ENCODE measurements around the gene DGKG. TPM values are rescaled to one million over a fixed set of nuclear protein-coding genes. Genes with fewer than 3 reads are reported as not detected.

DGKG gene
- 0.71 and 0.78 TPM in 2 replicates for total RNA-seq

DNA sequence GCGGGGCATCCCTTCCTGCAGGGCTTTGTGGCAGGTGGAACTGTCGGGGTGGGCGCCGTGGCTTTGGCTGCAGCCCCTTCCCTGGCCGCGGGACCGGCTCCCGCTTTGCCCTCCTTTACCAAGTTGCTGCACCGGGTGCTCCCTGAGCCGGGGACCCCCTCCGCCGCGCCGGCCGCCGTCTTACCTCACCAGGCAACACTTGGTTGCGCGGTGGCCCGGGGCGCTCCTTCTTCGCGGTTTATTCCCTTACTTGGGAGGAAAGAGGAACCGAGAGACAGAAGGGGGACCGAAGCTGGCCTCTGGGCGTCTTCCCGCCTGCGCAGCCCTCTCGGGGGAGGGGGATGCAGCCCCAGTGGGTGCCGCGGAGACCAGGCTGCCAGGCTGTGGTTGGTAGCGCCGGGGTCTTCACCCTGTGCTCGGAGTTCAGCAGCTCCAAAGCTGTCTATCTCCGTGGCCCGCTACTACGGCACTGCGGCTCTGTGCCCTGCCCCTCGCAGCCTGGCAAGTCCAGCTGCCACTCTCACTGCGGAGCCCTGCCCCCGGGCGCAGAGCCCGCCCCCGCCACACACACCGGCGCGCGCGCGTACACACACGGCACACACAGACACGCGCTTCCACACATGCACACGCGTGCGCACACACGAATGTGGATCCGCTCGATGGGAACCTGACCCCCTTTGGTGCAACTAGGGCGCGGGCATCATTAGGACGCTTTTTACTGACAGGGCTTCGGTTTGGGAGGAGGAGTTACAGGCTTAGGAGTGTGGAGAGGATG, at the start of gene DGKG:
Gene DGKG, minus strand, starts transcription at position 473 of the 775 bp plus-strand sequence. CDS start 41,775 bp downstream, outside the sequence.
- intact Hi-C loops (cut with micrococcal nuclease) = loop anchor here (5.0 kb wide), 1 partner anchor 180 kb away; the partner anchor contains the start of gene CRYGS

DNA sequence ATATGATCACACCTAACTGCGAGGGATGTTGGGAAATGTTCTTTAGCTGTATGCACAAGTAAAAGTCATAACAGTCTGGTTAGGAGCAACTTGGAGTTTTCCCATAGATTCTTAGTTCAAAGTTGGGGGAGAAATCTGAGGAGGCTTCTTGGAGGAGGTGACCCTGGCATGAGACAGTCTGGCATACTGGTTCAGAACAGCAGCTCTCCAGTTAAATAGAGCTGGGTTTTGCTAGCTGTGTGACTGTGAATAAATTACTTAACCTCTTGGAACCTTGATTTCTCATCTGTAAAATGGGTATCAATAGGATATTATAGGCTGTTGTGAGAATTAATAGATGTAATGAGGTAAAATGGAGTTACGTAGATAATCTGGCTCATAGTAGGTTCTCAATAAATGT, 49.1 kb upstream of the DGKG start:
- intact Hi-C loops (cut with micrococcal nuclease) = no loop called here

DNA sequence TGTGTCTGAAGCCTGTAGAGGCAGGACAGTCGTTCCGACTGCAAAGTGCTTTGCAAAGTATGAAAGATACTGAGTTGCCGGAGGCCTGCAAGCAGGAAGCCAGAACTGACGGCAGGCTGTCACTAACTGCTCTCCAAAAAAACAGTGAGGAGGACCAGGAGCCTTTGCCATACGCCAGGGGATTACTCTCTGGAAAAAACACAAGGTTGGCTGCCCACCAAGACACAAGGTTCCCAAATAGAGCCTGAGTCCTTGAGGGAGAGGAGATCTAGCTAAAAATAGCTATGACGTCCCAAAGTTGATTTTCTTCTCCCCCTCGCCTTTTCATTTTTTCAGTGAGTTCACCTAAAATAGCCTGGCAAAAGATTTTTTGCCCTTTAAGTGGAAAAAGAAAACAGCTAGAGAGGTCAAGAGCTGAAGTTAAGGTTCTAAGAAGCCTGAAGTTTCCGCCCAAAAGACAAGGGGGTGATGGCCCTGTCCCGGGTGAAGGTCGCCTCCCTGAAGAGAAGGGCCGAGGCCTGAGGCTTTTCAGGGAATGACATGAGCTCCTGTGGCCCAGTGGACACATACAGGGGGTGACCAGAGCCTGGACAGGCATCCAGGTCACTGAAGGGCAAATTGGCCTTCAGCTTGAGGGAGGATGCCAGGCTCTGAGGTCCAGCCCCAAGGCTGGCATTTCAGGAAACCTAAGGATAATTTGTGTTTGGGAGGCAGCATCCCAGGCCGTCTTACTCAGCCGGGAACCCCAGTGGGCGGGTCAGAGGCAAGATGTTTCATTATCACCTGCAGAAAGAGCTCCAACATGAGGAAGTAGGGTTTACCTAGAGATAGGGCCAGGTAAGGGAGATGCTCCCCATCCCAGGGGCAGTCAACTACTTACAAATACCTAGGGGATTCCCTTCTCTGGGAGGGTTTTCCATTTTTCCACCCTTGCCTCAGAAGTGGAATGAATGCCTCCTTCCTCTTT, 44.9 kb upstream of the DGKG start:
- intact Hi-C loops (cut with micrococcal nuclease) = no loop called here

- intact Hi-C loops (cut with micrococcal nuclease) = no loop called here
Observed at GRCh38 chr3:186401556-186401955, 39.5 kb upstream of the DGKG start.

DNA sequence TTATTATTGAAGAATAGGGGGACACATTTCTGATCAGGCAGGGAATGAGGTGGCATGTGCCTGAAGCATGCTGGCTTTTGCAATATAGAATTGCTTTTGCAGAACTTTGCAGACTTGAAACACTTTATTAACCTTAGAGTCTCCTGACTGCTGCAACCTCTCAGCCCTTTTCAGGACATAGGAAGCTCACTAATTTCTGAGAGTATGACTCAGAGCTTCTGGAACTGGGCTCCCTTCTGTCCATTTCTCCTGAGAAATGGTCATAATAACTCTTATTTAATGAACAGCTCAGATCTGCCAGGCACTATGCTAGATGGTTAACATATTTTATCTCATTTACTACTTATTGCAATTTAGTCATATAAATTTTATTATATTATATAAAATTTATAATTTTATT, 38.6 kb upstream of the DGKG start:
- intact Hi-C loops (cut with micrococcal nuclease) = no loop called here

DNA sequence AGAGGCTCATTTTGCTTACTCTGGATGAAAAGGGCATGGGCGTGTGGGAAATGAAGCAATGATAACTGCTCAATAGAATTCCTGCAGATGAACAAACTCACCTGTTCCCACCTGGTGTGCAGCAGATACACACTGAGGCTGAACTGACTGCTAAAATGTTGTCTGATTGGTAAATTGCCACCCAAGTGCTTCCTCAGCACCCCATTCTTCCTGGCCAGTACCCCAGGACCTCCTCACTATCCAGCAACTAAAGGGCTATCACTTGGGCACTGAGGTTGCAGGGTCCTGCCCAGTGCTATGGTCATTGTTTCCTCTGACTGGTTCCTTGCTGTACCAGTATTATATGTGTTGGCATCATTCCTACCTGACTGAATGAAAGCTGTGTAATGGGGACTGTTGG, 38.0 kb upstream of the DGKG start:
- intact Hi-C loops (cut with micrococcal nuclease) = no loop called here

DNA sequence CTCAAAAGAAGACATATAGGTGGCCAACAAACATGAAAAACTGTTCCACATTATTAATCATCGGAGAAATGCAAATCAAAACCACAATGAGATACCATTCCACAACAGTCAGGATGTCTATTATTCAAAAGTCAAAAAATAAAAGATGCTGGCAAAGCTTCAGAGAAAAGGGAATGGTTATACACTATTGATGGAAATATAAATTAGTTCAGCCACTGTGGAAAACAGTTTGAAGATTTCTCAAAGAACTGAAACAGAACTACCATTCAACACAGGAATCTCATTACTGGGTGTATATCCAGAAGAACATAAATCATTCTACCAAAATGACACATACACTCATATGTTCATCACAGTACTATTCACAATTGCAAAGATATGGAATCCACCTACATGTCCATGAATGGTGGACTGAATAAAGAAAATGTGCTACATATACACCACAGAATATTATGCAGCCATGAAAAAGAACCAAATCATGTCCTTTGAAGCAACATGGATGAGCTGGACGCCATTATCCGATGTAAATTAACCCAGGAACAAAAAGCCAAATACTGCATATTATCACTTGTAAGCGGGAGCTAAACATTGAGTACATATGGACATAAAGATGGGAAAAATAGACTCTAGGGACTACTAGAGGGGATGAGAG, 32.7 kb upstream of the DGKG start:
- intact Hi-C loops (cut with micrococcal nuclease) = no loop called here

GRCh38 chr3:186386883-186387560, 25.0 kb upstream of the DGKG start:
- intact Hi-C loops (cut with micrococcal nuclease) = no loop called here

DNA sequence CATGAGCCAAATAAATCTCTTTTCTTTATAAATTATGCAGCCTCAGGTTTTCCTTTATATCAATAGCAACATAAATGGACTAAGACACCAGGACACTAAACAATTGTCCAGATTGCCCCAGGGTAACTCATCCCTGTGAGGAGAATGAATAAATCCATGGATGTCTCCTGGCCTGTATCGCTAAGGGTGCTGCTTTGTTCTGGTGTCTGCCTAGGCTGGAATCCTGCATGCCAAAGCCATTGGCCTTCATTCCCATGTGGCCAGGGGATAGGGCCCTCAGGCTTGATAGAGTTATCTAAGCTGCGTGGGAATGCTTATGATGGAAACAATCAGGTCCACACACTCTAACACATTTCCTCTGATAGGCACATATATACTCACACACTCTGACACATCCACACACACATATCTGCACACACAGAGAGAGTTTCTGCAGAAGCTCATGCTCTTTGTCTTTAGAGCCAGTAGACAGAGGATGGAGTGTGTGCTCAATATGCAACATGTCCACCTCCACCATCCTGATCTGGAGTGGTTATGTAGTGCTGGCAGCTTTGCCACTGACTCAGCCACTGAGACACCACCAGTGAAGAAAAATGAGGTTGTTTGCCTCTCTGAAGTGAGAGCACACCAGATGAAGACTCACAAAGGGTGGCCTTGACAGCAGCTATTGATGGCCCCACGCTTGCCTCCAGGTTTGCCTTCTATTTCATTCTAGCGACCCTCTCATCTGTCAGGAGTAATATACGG, 24.0 kb upstream of the DGKG start:
- intact Hi-C loops (cut with micrococcal nuclease) = no loop called here

DNA sequence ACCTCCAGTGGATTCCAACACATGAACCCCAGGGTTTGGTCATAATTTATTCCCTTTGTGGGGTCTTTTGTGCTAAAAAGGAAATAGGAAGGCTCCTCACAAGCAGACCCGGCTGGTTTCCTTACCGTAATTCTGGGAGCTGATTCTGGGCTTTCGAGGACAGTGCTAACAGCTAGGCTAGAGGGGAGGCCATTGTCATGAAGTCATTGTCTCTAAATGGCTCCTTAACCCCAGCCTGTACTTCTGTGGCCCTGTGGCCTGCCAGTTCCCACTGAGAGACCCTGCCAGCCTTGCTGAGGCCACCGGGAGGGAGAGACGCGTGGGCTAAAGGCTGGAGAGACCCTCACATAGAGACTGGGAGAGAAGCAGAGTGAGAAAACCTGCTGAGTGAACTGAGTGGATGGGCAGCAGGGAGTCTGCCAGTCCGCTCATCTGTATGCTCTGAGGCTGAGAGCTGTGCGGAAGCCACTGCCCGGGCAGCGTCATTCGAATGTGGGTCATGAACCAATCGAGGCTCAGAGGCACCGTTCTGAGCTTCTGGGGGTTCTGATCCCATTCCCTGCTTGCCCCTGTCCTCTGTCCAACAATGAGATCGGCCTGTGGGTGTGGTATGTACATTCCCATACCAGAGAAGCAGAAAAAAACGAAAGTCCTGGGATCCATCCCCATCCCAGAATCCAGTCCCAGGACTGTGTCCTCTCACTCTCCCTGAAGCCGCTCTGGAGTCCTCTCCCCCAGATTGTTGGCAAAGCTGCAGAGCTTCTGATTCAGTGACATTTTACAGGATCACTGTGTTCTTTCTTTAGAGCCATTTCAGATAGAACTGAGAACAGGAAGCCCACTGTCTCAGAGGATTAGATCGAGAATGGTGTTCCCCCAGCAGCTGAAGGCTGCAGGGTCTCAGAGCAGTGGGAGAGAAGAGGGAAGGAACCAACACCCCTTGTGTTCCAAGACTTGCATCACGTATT, 21.3 kb upstream of the DGKG start:
- intact Hi-C loops (cut with micrococcal nuclease) = no loop called here

DNA sequence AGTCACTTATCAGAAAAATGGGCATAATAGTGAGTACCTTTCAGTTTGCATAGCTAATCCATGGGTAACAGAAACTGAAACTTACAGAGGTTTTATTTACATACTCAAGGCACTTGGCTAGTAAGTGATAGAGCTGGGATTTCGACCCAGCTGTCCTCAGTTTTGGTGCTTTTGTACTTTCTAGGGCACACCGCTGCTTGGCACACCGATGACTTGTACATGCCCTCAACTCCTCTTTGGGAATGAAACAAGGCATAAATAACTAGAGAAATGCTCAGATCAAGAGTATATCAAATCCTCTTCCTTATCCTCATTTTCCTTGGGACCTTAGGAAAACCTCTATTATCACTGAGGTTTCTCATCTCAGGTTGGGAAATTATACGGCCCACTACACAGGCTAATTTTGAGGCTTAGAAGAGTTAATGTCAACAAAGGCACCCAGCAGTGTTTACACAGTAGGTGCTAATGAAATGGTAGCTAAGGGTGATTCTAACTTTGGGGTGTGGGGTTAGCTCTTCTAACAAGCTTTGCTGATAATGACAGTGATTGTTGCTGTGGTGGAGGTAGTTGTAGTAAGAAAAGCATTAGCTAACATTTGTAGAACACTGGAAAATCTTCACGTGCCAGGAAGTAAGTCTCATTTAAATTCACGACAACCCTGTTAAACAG, 20.3 kb upstream of the DGKG start:
- intact Hi-C loops (cut with micrococcal nuclease) = no loop called here

DNA sequence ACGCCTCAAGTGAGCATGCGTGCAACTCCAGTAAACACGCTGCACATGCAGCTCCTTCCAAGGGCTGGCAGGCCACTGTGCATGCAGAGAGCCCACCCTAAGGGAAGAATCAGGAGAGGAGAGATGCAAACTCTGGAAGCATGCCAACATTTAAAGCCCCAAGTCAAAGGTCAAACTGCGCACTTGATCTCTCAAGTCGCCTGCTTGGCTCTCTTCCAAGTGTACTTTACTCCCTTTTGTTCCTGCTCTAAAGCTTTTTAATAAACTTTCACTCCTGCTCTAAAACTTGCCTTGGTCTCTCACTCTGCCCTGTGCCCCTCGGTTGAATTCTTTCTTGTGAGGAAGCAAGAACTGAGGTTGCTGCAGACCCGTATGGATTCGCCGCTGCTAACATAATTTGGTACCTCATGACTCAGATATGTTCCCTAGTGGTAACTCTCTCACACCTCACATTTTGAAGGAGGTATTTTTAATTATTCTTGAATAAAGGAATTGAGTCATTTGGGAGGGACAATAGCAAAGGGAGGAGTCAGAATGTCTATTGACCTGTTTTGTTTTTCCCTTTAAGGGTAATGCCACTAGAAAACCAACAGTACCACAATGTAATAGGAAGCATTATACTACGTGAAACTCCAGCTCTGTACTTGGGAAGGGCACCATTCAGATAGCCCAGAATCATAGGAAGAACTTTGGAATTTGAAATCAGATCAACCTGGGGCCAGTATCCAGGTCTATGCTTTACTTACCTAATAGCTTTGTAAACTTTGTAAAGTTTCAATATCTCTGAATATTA, 19.6 kb upstream of the DGKG start:
- intact Hi-C loops (cut with micrococcal nuclease) = no loop called here

- intact Hi-C loops (cut with micrococcal nuclease) = no loop called here
Observed at GRCh38 chr3:186380622-186381380, 18.8 kb upstream of the DGKG start.

GRCh38 chr3:186375443-186375842, 13.4 kb upstream of the DGKG start:
- intact Hi-C loops (cut with micrococcal nuclease) = no loop called here

DNA sequence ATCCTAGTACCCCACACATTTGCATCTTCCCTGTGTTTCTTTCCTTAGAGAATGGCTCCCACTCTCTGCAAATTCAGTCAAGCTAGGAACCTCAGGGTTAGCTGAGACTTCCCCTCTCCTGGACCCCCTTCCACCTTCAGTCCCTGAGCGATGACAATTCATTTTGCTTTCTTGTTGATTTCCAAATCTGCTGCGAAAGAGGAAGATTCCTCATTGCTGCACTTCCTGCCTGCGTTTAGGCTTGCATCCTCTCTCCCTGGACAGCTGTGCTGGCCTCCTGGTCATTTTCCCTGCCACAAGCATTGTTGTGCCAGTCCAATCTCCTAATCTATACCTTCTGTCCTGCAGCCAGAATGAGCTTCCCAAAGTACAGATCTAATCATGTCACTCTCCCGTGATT, 12.3 kb upstream of the DGKG start:
- intact Hi-C loops (cut with micrococcal nuclease) = no loop called here

- intact Hi-C loops (cut with micrococcal nuclease) = no loop called here
Observed at GRCh38 chr3:186369217-186369616, 7.2 kb upstream of the DGKG start.

DNA sequence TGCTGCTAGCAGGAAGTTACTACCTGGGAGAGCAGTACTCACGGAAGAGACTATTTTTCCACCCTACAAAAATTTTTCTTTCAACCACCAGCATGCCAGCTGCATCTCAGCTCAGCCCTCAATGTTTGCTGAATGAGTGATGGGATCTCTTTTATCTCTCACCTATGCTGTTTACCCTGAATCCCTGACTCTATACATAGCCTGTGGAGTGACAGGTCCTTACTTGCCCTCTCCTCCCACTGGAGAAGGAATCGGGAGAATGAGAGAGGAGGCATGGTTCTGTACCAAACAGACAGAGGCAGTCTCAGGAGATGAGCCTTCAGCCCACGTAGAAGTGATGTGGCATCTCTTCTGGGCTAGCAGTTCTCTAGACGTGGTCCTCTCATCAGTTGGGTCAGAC, 6.7 kb upstream of the DGKG start:
- intact Hi-C loops (cut with micrococcal nuclease) = no loop called here

Measured in T-helper 1 cell treated with Interleukin-12 subunit alpha and Interleukin-12 subunit beta and Interleukin-4 antibody, amounts not matched to agents 30 ng/mL and 1 ng/mL, for 36 hours (primary cell).